H1 (cell line): Measurements from ENCODE around the gene TMCC1. TPM values are rescaled to one million over a fixed set of nuclear protein-coding genes. Genes with fewer than 3 reads are reported as not detected.

ENCODE experiments used
- CTCF ChIA-PET: fragments of 300-600 bp; sonication (Branson Sonifier 250); formaldehyde crosslinking; loops from one replicate; lab custom pipeline; 2021; ENCODE audit not compliant: partially characterized antibody; lab: Charles Lee
- POLR2A ChIA-PET: fragments of 300-600 bp; sonication (Branson Sonifier 250); formaldehyde crosslinking; loops from one replicate; lab custom pipeline; 2021; ENCODE audit warnings: inconsistent platforms; ENCODE audit not compliant: partially characterized antibody; lab: Charles Lee
- DNase-seq, 2 experiments: peaks; one replicate each; pipeline versions ENCODE4 v3.0.0 to v3.0.0-alpha.2; 2010 to 2022; ENCODE audit warnings: low spot score in 2 of 2, low read depth in 1 of 2, mixed read lengths in 1 of 2
- FAIRE-seq: peaks from 2 replicates; lab custom pipeline; 2011; peaks lifted over from hg19 to GRCh38; lab: Jason Lieb, UNC
- H2AFZ ChIP-seq: 2 replicates; pipeline ENCODE4 v1.8.1; 2012; ENCODE audit warnings: low read length, inconsistent platforms
- H2AK5ac ChIP-seq: 2 replicates; pipeline ENCODE4 v1.6.1; 2013; ENCODE audit warnings: low read depth, low read length
- H2BK120ac ChIP-seq: replicated peaks from 2 replicates; pipeline ENCODE3; 2013; ENCODE audit warnings: low read depth, low read length, inconsistent platforms
- H2BK12ac ChIP-seq: 2 replicates; pipeline ENCODE4 v1.6.1; 2013; ENCODE audit warnings: low read depth, low read length
- H2BK15ac ChIP-seq: 2 replicates; pipeline ENCODE4 v1.6.1; 2013; ENCODE audit warnings: low read length
- H2BK20ac ChIP-seq: 2 replicates; pipeline ENCODE4 v1.6.1; 2013; ENCODE audit warnings: low read length
- H2BK5ac ChIP-seq: 2 replicates; pipeline ENCODE4 v1.6.1; 2013; ENCODE audit warnings: low read depth, low read length
- H3K14ac ChIP-seq: 2 replicates; pipeline ENCODE4 v1.6.1; 2013; ENCODE audit warnings: inconsistent platforms; ENCODE audit not compliant: insufficient read length
- H3K18ac ChIP-seq: 2 replicates; pipeline ENCODE4 v1.6.1; 2013; ENCODE audit warnings: low read length; ENCODE audit errors: extremely low read depth
- H3K23ac ChIP-seq: 2 replicates; pipeline ENCODE4 v1.6.1; 2013; ENCODE audit warnings: inconsistent platforms; ENCODE audit not compliant: insufficient read length
- H3K23me2 ChIP-seq: 2 replicates; pipeline ENCODE4 v1.6.1; 2013; ENCODE audit warnings: low read depth, low read length
- H3K27ac ChIP-seq: 2 replicates; pipeline ENCODE4 v1.6.1; 2011; ENCODE audit warnings: low read depth, low read length, inconsistent platforms
- H3K27me3 ChIP-seq, 4 experiments: replicated peaks in 1 of 4; 1 replicate in 1 of 4; 2 replicates in 3 of 4; pipeline versions ENCODE4 v1.6.1 to v1.8.1; 2011 to 2013; ENCODE audit warnings: low read length in 3 of 4, mild to moderate bottlenecking in 3 of 4, inconsistent platforms in 2 of 4, mixed read lengths in 2 of 4, moderate library complexity in 1 of 4; ENCODE audit not compliant: control insufficient read depth in 3 of 4, insufficient read depth in 3 of 4; ENCODE audit errors: extremely low read depth in 1 of 4
- H3K36me3 ChIP-seq, 4 experiments: 2 replicates each; pipeline versions ENCODE4 v1.6.1 to v1.8.1; 2011 to 2013; ENCODE audit warnings: mild to moderate bottlenecking in 4 of 4, low read length in 3 of 4, moderate library complexity in 2 of 4, control low read depth in 1 of 4, inconsistent platforms in 1 of 4; ENCODE audit not compliant: insufficient read depth in 4 of 4, control insufficient read depth in 2 of 4
- H3K4ac ChIP-seq: replicated peaks from 2 replicates; pipeline ENCODE3; 2013; ENCODE audit warnings: low read length, low read depth, mixed read lengths, inconsistent platforms; ENCODE audit not compliant: insufficient read length
- H3K4me1 ChIP-seq, 4 experiments: replicated peaks in 1 of 4; 1 replicate in 1 of 4; 2 replicates in 3 of 4; pipeline versions ENCODE4 v1.6.1 to v1.8.1; 2011 to 2013; ENCODE audit warnings: low read length in 3 of 4, inconsistent platforms in 2 of 4, mixed read lengths in 1 of 4; ENCODE audit not compliant: insufficient read depth in 4 of 4, control insufficient read depth in 3 of 4
- H3K4me2 ChIP-seq, 2 experiments: 2 replicates each; pipeline versions ENCODE4 v1.6.1 to v1.8.1; 2011 to 2013; ENCODE audit warnings: low read depth in 2 of 2, low read length in 2 of 2, control low read depth in 1 of 2, inconsistent platforms in 1 of 2, mild to moderate bottlenecking in 1 of 2; ENCODE audit not compliant: insufficient read depth in 1 of 2
- H3K4me3 ChIP-seq, 4 experiments: fragments of 200-600, 300-600 bp in 1 of 4; sonication (generic), shearing (Covaris generic), sonication (Bioruptor Twin) in 1 of 4; 2 replicates each; pipeline versions ENCODE4 v1.5.1 to v1.8.1; 2011 to 2016; ENCODE audit warnings: low read length in 4 of 4, low read depth in 3 of 4, control low read depth in 2 of 4, inconsistent platforms in 2 of 4, mild to moderate bottlenecking in 2 of 4, mixed read lengths in 1 of 4, moderate library complexity in 1 of 4; ENCODE audit not compliant: insufficient read depth in 2 of 4; ENCODE audit errors: extremely low read depth in 1 of 4
- H3K56ac ChIP-seq: replicated peaks from 2 replicates; pipeline ENCODE3; 2013; ENCODE audit warnings: low read depth, mild to moderate bottlenecking, mixed read lengths, low read length, inconsistent platforms; ENCODE audit not compliant: insufficient read length
- H3K79me1 ChIP-seq: 2 replicates; pipeline ENCODE4 v1.6.1; 2013; ENCODE audit warnings: low read depth, low read length, control low read depth
- H3K79me2 ChIP-seq, 2 experiments: 2 replicates each; pipeline versions ENCODE4 v1.6.1 to v1.8.1; 2012 to 2013; ENCODE audit warnings: low read length in 2 of 2, mild to moderate bottlenecking in 2 of 2, inconsistent platforms in 1 of 2; ENCODE audit not compliant: insufficient read depth in 2 of 2, control insufficient read depth in 1 of 2
- H3K9ac ChIP-seq, 4 experiments: replicated peaks in 1 of 4; 1 replicate in 1 of 4; 2 replicates in 3 of 4; pipeline versions ENCODE4 v1.6.1 to v1.8.1; 2011 to 2013; ENCODE audit warnings: low read depth in 3 of 4, low read length in 3 of 4, control low read depth in 2 of 4, mild to moderate bottlenecking in 2 of 4, moderate library complexity in 2 of 4, inconsistent platforms in 1 of 4; ENCODE audit errors: extremely low read depth in 1 of 4
- H3K9me3 ChIP-seq, 2 experiments: 2 replicates each; pipeline versions ENCODE4 v1.6.1 to v1.8.1; 2012 to 2013; ENCODE audit warnings: mild to moderate bottlenecking in 2 of 2, moderate library complexity in 2 of 2, control low read depth in 1 of 2, inconsistent platforms in 1 of 2, low read depth in 1 of 2, low read length in 1 of 2, mixed read lengths in 1 of 2; ENCODE audit not compliant: insufficient read depth in 2 of 2
- H4K20me1 ChIP-seq, 2 experiments: replicated peaks in 1 of 2; 2 replicates each; pipeline versions ENCODE3 to v1.8.1; 2011 to 2013; ENCODE audit warnings: inconsistent platforms in 2 of 2, low read length in 2 of 2, mild to moderate bottlenecking in 1 of 2; ENCODE audit not compliant: insufficient read depth in 2 of 2, control insufficient read depth in 1 of 2
- H4K5ac ChIP-seq: 2 replicates; pipeline ENCODE4 v1.6.1; 2013; ENCODE audit warnings: low read length, low read depth, mixed read lengths, inconsistent platforms; ENCODE audit not compliant: insufficient read length
- H4K8ac ChIP-seq: 2 replicates; pipeline ENCODE4 v1.8.0; 2013; ENCODE audit warnings: mild to moderate bottlenecking, moderate library complexity, low read length, inconsistent platforms; ENCODE audit not compliant: insufficient read depth; ENCODE audit errors: extremely low read depth
- H4K91ac ChIP-seq: replicated peaks from 2 replicates; pipeline ENCODE3; 2013; ENCODE audit warnings: low read length, mixed read lengths, inconsistent platforms; ENCODE audit not compliant: insufficient read length
- CBX5 ChIP-seq: fragments of 300-800, 300-1000 bp; sonication (generic); IDR thresholded peaks from 2 replicates; pipeline ENCODE4 v1.7.1; 2016; ENCODE audit warnings: antibody characterized with exemption, low read length, low read depth
- EZH2 ChIP-seq: fragments of 200-600 bp; sonication (generic); IDR thresholded peaks from 2 replicates; pipeline ENCODE4 v1.7.1; 2012; ENCODE audit warnings: low read depth, mild to moderate bottlenecking, moderate library complexity, low read length, inconsistent platforms; ENCODE audit not compliant: severe bottlenecking
- FOSL1 ChIP-seq: IDR thresholded peaks from 2 replicates; pipeline ENCODE4 v1.6.1; 2011; ENCODE audit warnings: mild to moderate bottlenecking, low read depth, low read length, moderate library complexity; ENCODE audit not compliant: insufficient read depth
- GABPA ChIP-seq: IDR thresholded peaks from 2 replicates; pipeline ENCODE4 v1.6.1; 2011; ENCODE audit warnings: mild to moderate bottlenecking, low read length, moderate library complexity, borderline replicate concordance; ENCODE audit not compliant: insufficient read depth
- RAD21 ChIP-seq, 2 experiments: IDR thresholded peaks in 1 of 2; conservative IDR thresholded peaks in 1 of 2; 2 replicates each; pipeline ENCODE4 v1.6.1; 2011; ENCODE audit warnings: low read depth in 2 of 2, low read length in 2 of 2, improper control_type of control experiment in 1 of 2, inconsistent platforms in 1 of 2, mild to moderate bottlenecking in 1 of 2, moderate library complexity in 1 of 2
- SRF ChIP-seq: IDR thresholded peaks from 2 replicates; pipeline ENCODE4 v1.6.1; 2011; ENCODE audit warnings: mild to moderate bottlenecking, low read depth, low read length, moderate library complexity
- SUZ12 ChIP-seq: fragments of 200-600 bp; sonication (generic); IDR thresholded peaks from 2 replicates; pipeline ENCODE4 v1.6.1; 2012; ENCODE audit warnings: mild to moderate bottlenecking, inconsistent platforms, low read length, moderate library complexity, mixed read lengths
- WGBS, 2 experiments: shearing (Covaris generic) in 1 of 2; methylation state at CpG; one replicate each; pipeline versions ENCODE4 v1.1.6 to v1.1.7; 2013 to 2015; ENCODE audit warnings: low lambda C conversion rate in 2 of 2, mixed read lengths in 2 of 2, inconsistent platforms in 1 of 2, low coverage in 1 of 2, missing lambda C conversion rate in 1 of 2; ENCODE audit not compliant: insufficient replicate concordance in 2 of 2, insufficient coverage in 1 of 2, insufficient read length in 1 of 2; ENCODE audit errors: extremely low coverage in 1 of 2, missing lambda C conversion rate in 1 of 2; 5-methylcytosine and 5-hydroxymethylcytosine counted together
- polyA plus RNA-seq, 7 experiments: library from polyadenylated mRNA; depleted of rRNA in 3 of 7; stranded (reverse) in 5 of 7; unstranded in 2 of 7; fragments of >200 nt in 5 of 7; fragments of 200-250 nt in 2 of 7; gene quantifications; 1 replicate in 5 of 7; 2 replicates in 1 of 7; 4 replicates in 1 of 7; pipeline versions ENCODE4 v1.2.1 to v1.2.3, GENCODE V29; 2011 to 2013; ENCODE audit warnings: missing spikeins in 2 of 7, mixed read lengths in 2 of 7
- total RNA-seq: library from RNA; stranded (reverse); fragmentation: NEBNext Ultra II Directional; extraction: Animal tissue kit (Norgen Biotek cat#: 25700); gene quantifications from 2 replicates; pipeline ENCODE4 v1.2.1, GENCODE V29; 2021
- TF ChIP-seq, protein P1 (sequence below): IDR thresholded peaks from 2 replicates; pipeline ENCODE4 v1.6.1; 2011; ENCODE audit warnings: low read length, improper control_type of control experiment
- TF ChIP-seq, protein P2 (sequence below): IDR thresholded peaks from 2 replicates; pipeline ENCODE4 v1.6.1; 2011; ENCODE audit warnings: low read depth, mild to moderate bottlenecking, low read length; ENCODE audit not compliant: insufficient read depth

The TMCC1 gene
- total and polyA plus RNA-seq, 2 of the 8 experiments (the other 6 are each of a cell fraction or from before 2014, with no cell fraction given), result 10.4 to 27.1 TPM

DNA sequence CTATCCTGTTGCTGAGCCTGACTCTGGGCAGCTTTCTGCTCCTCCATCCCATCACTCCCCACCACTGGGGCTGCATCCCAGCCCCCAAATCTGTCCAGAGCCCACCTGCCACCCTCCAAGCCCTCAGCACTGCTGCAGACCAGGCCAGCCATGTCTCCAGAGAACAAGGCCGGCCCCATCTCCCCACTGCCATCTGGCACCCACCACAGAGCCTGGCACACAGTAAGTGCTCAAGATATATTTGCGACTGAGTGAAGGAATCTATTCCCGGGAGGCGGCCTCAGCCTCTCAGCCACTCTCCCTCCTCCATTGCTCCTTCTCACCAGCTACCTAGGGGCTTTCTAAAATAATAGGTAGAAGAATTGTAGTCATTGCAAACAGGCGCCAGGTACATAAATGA, 291.8 kb downstream of the TMCC1 start:
- Histone ChIP-seq H2AK5ac (no peak overlapping the region; the same call in 1 of the 2 replicates), H3K18ac (no peak overlapping the region), H2BK12ac (peak overlapping the region; percentile 61; the same call in 1 of the 2 replicates), H3K23ac (no peak overlapping the region), H3K14ac (no peak overlapping the region), H2BK15ac (no peak overlapping the region), H3K4me2 (peak overlapping the region in 1 of 2 experiments; percentile 75; a peak in 1 of 4 replicates), H3K4ac (no peak overlapping the region), H3K4me1 (peaks cover 9 to 66% (median 55%) of the 10 kb centered on the region in 4 experiments), H3K23me2 (peaks cover 18% of the 10 kb centered on the region; the same call in 1 of the 2 replicates), H3K36me3 (no peaks in the 10 kb centered on the region; a peak in 1 of 8 replicates), H3K79me2 (peaks cover 4 to 24% of the 10 kb centered on the region in 2 experiments; a peak in 2 of 4 replicates), H4K5ac (no peak overlapping the region), H3K9ac (no peak overlapping the region), H3K27ac (no peak overlapping the region), H2AFZ (no peak overlapping the region), H4K8ac (no peak overlapping the region; the same call in 1 of the 2 replicates), H2BK5ac (no peak overlapping the region), H3K27me3 (peaks cover 7 to 24% (median 20%) of the 10 kb centered on the region in 4 experiments; a peak in 6 of 7 replicates), H2BK20ac (no peak overlapping the region), H3K9me3 (no peaks in the 10 kb centered on the region), H4K20me1 (peaks cover 5 to 20% of the 10 kb centered on the region in 2 experiments), H3K56ac (no peak overlapping the region), H2BK120ac (no peak overlapping the region), H3K79me1 (no peaks in the 10 kb centered on the region; the same call in 1 of the 2 replicates), H3K4me3 (no peak overlapping the region), H4K91ac (peak overlapping the region; percentile 37)
- POLR2A ChIA-PET, result no interaction called here
- CTCF ChIA-PET, result interaction anchor here (1.5 to 1.9 kb wide), 2 partner anchors 8 to 10 kb away, joined by 4 to 11 read pairs; no protein-coding TSS in a partner anchor
- DNase-seq, result no peak
- 87% methylated on average over 5 of the region's 5 CpGs; no CpG with 5 or more reads in 1 of the 2 experiments for WGBS, 2 experiments
- no peak for FAIRE-seq
- TF ChIP-seq SRF, result no peak
- TF ChIP-seq, protein P1, sequence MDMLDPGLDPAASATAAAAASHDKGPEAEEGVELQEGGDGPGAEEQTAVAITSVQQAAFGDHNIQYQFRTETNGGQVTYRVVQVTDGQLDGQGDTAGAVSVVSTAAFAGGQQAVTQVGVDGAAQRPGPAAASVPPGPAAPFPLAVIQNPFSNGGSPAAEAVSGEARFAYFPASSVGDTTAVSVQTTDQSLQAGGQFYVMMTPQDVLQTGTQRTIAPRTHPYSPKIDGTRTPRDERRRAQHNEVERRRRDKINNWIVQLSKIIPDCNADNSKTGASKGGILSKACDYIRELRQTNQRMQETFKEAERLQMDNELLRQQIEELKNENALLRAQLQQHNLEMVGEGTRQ, result no peak
- TF ChIP-seq, protein P2, sequence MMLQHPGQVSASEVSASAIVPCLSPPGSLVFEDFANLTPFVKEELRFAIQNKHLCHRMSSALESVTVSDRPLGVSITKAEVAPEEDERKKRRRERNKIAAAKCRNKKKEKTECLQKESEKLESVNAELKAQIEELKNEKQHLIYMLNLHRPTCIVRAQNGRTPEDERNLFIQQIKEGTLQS, result no peak
- no peak for TF ChIP-seq FOSL1
- TF ChIP-seq RAD21 (IDR thresholded peaks at IDR 0.05 in 1 of 2, conservative IDR thresholded peaks at IDR 0.05 in 1 of 2; ENCODE audit: low read depth in 2 of 2, low read length in 2 of 2), result no peak
- no peak for TF ChIP-seq SUZ12
- no peak for TF ChIP-seq EZH2
- no peak for TF ChIP-seq CBX5
- TF ChIP-seq GABPA, result no peak
